Fibroblast of lung (primary cell): Measurements from ENCODE around the gene ONECUT2. TPM values are rescaled to one million over a fixed set of nuclear protein-coding genes. Genes with fewer than 3 reads are reported as not detected.

Experiments used
- DNase-seq, 2 donors: peaks; one replicate each; pipeline versions ENCODE4 v3.0.0 to v3.0.0-alpha.2; 2010; ENCODE audit warnings: low read depth in 2 of 2
- H2AFZ ChIP-seq: 2 replicates; pipeline ENCODE4 v1.5.1; 2012; ENCODE audit warnings: low read length, control low read depth, inconsistent platforms
- H3K27ac ChIP-seq: 2 replicates; pipeline ENCODE4 v1.5.1; 2011; ENCODE audit warnings: low read length, control low read depth; ENCODE audit not compliant: insufficient read depth
- H3K27me3 ChIP-seq: 2 replicates; pipeline ENCODE4 v1.5.1; 2011; ENCODE audit warnings: mild to moderate bottlenecking, low read length; ENCODE audit not compliant: control insufficient read depth, insufficient read depth
- H3K36me3 ChIP-seq: 2 replicates; pipeline ENCODE4 v1.5.1; 2011; ENCODE audit warnings: low read length; ENCODE audit not compliant: control insufficient read depth, insufficient read depth
- H3K4me1 ChIP-seq: 2 replicates; pipeline ENCODE4 v1.5.1; 2011; ENCODE audit warnings: low read length; ENCODE audit not compliant: control insufficient read depth, insufficient read depth; ENCODE audit errors: extremely low read depth
- H3K4me2 ChIP-seq: 2 replicates; pipeline ENCODE4 v1.5.1; 2011; ENCODE audit warnings: low read length, control low read depth; ENCODE audit not compliant: insufficient read depth; ENCODE audit errors: extremely low read depth
- H3K4me3 ChIP-seq, 4 experiments: fragments of 200-600 bp in 1 of 4; sonication (generic) in 1 of 4; replicated peaks in 1 of 4; 2 replicates each; pipeline ENCODE4 v1.5.1; 2011 to 2016; ENCODE audit warnings: low read length in 4 of 4, low read depth in 3 of 4, mild to moderate bottlenecking in 3 of 4, control low read depth in 2 of 4, inconsistent platforms in 1 of 4, mixed read lengths in 1 of 4; ENCODE audit not compliant: insufficient read depth in 1 of 4; ENCODE audit errors: control extremely low read depth in 1 of 4
- H3K79me2 ChIP-seq: 2 replicates; pipeline ENCODE4 v1.5.1; 2012; ENCODE audit warnings: mild to moderate bottlenecking, low read length, inconsistent platforms; ENCODE audit not compliant: control insufficient read depth, insufficient read depth
- H3K9ac ChIP-seq: 2 replicates; pipeline ENCODE4 v1.5.1; 2011; ENCODE audit warnings: mild to moderate bottlenecking, low read length, control low read depth; ENCODE audit not compliant: insufficient read depth
- H3K9me3 ChIP-seq: 2 replicates; pipeline ENCODE4 v1.5.1; 2012; ENCODE audit warnings: low read depth, low read length; ENCODE audit not compliant: control insufficient read depth, insufficient read depth
- H4K20me1 ChIP-seq: 2 replicates; pipeline ENCODE4 v1.5.1; 2011; ENCODE audit warnings: low read length; ENCODE audit not compliant: control insufficient read depth, insufficient read depth; ENCODE audit errors: extremely low read depth
- EZH2 ChIP-seq: IDR thresholded peaks from 2 replicates; pipeline ENCODE4 v1.5.1; 2012; ENCODE audit warnings: low read length, control low read depth, mild to moderate bottlenecking; ENCODE audit errors: missing control alignments
- polyA plus RNA-seq, 2 donors: library from polyadenylated mRNA; depleted of rRNA in 1 of 2; stranded (reverse) in 1 of 2; unstranded in 1 of 2; fragments of >200 nt; gene quantifications; 2 replicates each; pipeline ENCODE4 v1.2.1, GENCODE V29; 2011 to 2012; ENCODE audit warnings: missing spikeins in 1 of 2
- total RNA-seq: library from RNA; depleted of rRNA; stranded (reverse); fragments of >200 nt; gene quantifications from 2 replicates; pipeline ENCODE4 v1.2.1, GENCODE V29; 2014
- TF ChIP-seq, protein P1 (sequence below), 2 donors: IDR thresholded peaks in 1 of 2; conservative IDR thresholded peaks in 1 of 2; 1 replicate in 1 of 2; 2 replicates in 1 of 2; pipeline ENCODE4 v1.5.1; 2011 to 2012; ENCODE audit warnings: low read length in 2 of 2, control low read depth in 1 of 2, inconsistent platforms in 1 of 2, low read depth in 1 of 2, mild to moderate bottlenecking in 1 of 2

The ONECUT2 gene
- total and polyA plus RNA-seq, 2 donors (not counting 1 experiment from before 2014, with no cell fraction given): under 0.01 TPM

DNA sequence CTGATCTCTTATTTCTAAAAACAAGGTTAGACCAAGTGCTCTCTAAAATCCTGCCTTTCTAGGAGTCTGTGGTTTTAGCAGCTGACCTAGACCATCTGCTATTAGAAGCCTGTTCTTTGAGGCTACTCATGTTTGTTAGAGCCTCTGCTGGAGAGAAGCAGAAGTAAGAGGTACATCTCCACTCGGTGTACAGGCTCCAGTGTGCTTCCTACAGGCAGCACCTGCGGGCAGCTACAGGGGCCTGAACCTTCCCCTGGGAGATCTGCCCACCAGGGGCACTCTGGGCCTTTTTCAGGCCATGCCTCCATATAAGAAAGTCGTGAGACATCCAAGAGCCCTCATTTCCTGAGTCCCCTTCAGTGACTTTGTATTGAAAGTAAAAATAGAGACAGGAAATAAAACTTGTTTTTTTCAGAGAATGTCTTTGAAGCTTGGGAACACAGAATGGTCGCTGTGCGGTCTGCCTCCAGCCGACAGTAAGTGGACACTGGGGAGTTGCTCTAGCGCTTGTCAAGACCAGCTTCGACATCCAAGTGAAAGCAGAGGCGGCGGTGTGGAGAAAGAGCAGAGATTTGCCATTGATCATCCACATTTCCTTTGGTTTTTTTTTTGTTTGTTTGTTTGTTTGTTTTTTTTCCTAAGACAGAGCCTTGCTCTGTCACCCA is 31.7 kb downstream of the ONECUT2 start:
- DNase-seq: no peak
- no peak overlapping the region for H3K4me3 ChIP-seq
- H4K20me1 ChIP-seq: no peaks in the 10 kb centered on the region
- H2AFZ ChIP-seq: no peak overlapping the region
- H3K36me3 ChIP-seq: no peaks in the 10 kb centered on the region
- H3K4me2 ChIP-seq: no peak overlapping the region
- no peak for TF ChIP-seq EZH2
- TF ChIP-seq, protein P1, sequence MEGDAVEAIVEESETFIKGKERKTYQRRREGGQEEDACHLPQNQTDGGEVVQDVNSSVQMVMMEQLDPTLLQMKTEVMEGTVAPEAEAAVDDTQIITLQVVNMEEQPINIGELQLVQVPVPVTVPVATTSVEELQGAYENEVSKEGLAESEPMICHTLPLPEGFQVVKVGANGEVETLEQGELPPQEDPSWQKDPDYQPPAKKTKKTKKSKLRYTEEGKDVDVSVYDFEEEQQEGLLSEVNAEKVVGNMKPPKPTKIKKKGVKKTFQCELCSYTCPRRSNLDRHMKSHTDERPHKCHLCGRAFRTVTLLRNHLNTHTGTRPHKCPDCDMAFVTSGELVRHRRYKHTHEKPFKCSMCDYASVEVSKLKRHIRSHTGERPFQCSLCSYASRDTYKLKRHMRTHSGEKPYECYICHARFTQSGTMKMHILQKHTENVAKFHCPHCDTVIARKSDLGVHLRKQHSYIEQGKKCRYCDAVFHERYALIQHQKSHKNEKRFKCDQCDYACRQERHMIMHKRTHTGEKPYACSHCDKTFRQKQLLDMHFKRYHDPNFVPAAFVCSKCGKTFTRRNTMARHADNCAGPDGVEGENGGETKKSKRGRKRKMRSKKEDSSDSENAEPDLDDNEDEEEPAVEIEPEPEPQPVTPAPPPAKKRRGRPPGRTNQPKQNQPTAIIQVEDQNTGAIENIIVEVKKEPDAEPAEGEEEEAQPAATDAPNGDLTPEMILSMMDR (conservative IDR thresholded peaks at IDR 0.05 in 1 of 2, IDR thresholded peaks at IDR 0.05 in 1 of 2; ENCODE audit: low read depth in 1 of 2, low read length in 2 of 2): no peak
- no peaks in the 10 kb centered on the region for H3K9me3 ChIP-seq
- no peaks in the 10 kb centered on the region for H3K4me1 ChIP-seq
- H3K27me3 ChIP-seq: no peaks in the 10 kb centered on the region
- H3K9ac ChIP-seq: no peak overlapping the region
- no peaks in the 10 kb centered on the region for H3K79me2 ChIP-seq
- H3K27ac ChIP-seq: no peak overlapping the region

DNA sequence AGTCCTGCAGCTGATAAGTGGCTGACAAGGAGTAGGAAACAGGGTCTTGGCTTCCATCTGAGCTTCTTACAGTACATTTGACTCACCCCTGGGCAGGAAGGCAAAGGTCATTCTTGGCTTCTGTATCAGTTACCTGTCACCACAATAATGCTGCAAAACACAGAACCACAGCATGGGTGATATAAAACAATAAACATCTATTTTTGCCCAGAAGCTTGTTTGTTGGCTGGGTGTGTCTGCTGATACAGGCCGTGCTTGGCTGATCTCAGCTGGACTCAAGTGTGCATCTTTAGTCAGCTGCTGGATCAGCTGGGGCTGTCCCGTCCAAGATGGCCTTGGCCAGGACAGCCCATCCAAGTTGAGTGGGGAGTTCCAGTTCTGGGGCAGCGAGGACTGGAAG is 34.7 kb downstream of the ONECUT2 start:
- H3K4me1 ChIP-seq: no peaks in the 10 kb centered on the region
- DNase-seq: no peak
- no peak overlapping the region for H3K4me3 ChIP-seq
- no peaks in the 10 kb centered on the region for H3K27me3 ChIP-seq
- H2AFZ ChIP-seq: no peak overlapping the region
- TF ChIP-seq, protein P1 (conservative IDR thresholded peaks at IDR 0.05 in 1 of 2, IDR thresholded peaks at IDR 0.05 in 1 of 2; ENCODE audit: low read depth in 1 of 2, low read length in 2 of 2): no peak
- TF ChIP-seq EZH2: no peak
- no peaks in the 10 kb centered on the region for H4K20me1 ChIP-seq
- H3K9me3 ChIP-seq: no peaks in the 10 kb centered on the region
- no peak overlapping the region for H3K27ac ChIP-seq
- H3K4me2 ChIP-seq: no peak overlapping the region
- no peaks in the 10 kb centered on the region for H3K36me3 ChIP-seq
- H3K9ac ChIP-seq: no peak overlapping the region
- H3K79me2 ChIP-seq: no peaks in the 10 kb centered on the region

DNA sequence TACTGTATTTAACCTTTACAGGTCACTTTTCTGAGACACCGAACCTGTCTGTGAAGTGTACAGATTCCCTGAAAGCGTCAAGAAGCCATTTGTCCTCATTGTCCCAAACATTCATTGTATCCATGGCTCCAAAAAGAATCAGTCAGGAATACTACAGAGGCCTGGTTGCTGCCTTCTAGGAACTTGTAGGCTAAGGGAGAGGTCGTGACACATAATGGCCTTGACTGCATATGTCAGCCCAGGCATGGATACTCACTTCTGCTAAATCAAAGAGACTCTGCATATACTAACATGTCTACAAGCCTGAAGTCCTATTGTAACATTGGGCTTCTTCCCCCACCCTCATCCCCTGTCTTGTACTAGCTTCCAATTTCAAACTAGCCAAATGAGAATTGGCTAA is 40.2 kb downstream of the ONECUT2 start:
- H2AFZ ChIP-seq: no peak overlapping the region
- no peak for DNase-seq
- no peaks in the 10 kb centered on the region for H3K4me1 ChIP-seq
- H3K4me3 ChIP-seq: no peak overlapping the region
- TF ChIP-seq, protein P1 (conservative IDR thresholded peaks at IDR 0.05 in 1 of 2, IDR thresholded peaks at IDR 0.05 in 1 of 2; ENCODE audit: low read depth in 1 of 2, low read length in 2 of 2): no peak
- no peak for TF ChIP-seq EZH2
- H4K20me1 ChIP-seq: no peaks in the 10 kb centered on the region
- H3K27ac ChIP-seq: no peak overlapping the region
- H3K27me3 ChIP-seq: no peaks in the 10 kb centered on the region
- H3K9ac ChIP-seq: no peak overlapping the region
- H3K4me2 ChIP-seq: no peak overlapping the region
- H3K36me3 ChIP-seq: no peaks in the 10 kb centered on the region
- no peaks in the 10 kb centered on the region for H3K9me3 ChIP-seq
- H3K79me2 ChIP-seq: no peaks in the 10 kb centered on the region
